Transverse colon (tissue), 4 donors: ENCODE data around the gene HSD11B1L. TPM values are rescaled to one million over a fixed set of nuclear protein-coding genes. Genes with fewer than 3 reads are reported as not detected.

ENCODE experiments used
- DNase-seq: peaks from one replicate; pipeline ENCODE4 v3.0.0-alpha.2; 2019
- H3K27ac ChIP-seq, 4 donors: fragments of 200-600 bp; sonication (generic); 2 replicates each; pipeline ENCODE4 v1.5.1; 2016 to 2018; ENCODE audit warnings: inconsistent platforms in 4 of 4
- H3K27me3 ChIP-seq: fragments of 200-600 bp; sonication (generic); 2 replicates; pipeline ENCODE4 v1.5.1; 2017; ENCODE audit warnings: inconsistent platforms
- H3K36me3 ChIP-seq, 4 donors: fragments of 200-600 bp; sonication (generic); 2 replicates each; pipeline ENCODE4 v1.5.1; 2017 to 2019; ENCODE audit warnings: inconsistent platforms in 4 of 4
- H3K4me1 ChIP-seq, 4 donors: fragments of 200-600 bp; sonication (generic); 2 replicates each; pipeline ENCODE4 v1.5.1; 2017 to 2020; ENCODE audit warnings: inconsistent platforms in 4 of 4
- H3K4me3 ChIP-seq, 4 donors: fragments of 200-600 bp; sonication (generic); 1 replicate in 1 of 4; 2 replicates in 3 of 4; pipeline versions ENCODE4 v1.5.1 to v1.6.1; 2017 to 2019; ENCODE audit warnings: inconsistent platforms in 4 of 4
- H3K9me3 ChIP-seq, 2 donors: fragments of 200-600 bp; sonication (generic); 2 replicates each; pipeline ENCODE4 v1.5.1; 2017 to 2019; ENCODE audit warnings: inconsistent platforms in 2 of 2
- EP300 ChIP-seq: sonication (generic); formaldehyde crosslinking; IDR thresholded peaks from one replicate; pipeline ENCODE4 v1.6.1; 2017; ENCODE audit warnings: antibody characterized with exemption, low read depth
- POLR2A ChIP-seq: fragments of 450-650 bp; IDR thresholded peaks from one replicate; pipeline ENCODE4 v1.6.1; 2016; ENCODE audit warnings: antibody characterized with exemption, mild to moderate bottlenecking, moderate library complexity
- POLR2AphosphoS5 ChIP-seq, 3 donors: sonication (generic); formaldehyde crosslinking; IDR thresholded peaks; one replicate each; pipeline ENCODE4 v1.6.1; 2016; ENCODE audit warnings: antibody characterized with exemption in 3 of 3
- WGBS, 2 donors: methylation state at CpG; one replicate each; pipeline ENCODE4 v1.1.5; 2018; ENCODE audit warnings: low coverage in 1 of 2; 5-methylcytosine and 5-hydroxymethylcytosine counted together
- in situ Hi-C, 4 donors: fragments of 200-750 bp; cut with MboI; loops; one replicate each; pipeline versions ENCODE4 v1.15.0 to v1.15.1; 2017; ENCODE audit warnings: low sequenced_read_pairs in 3 of 4, low pct_ligation_motif_present in 1 of 4, low pct_unique_long_range_greater_than_20kb in 1 of 4
- intact Hi-C: fragments of 100-400 bp; cut with DNase I; formaldehyde crosslinking; loops from one replicate; pipeline ENCODE4 v1.15.1; 2023; ENCODE audit warnings: low total_unique reads
- total RNA-seq, 4 donors: library from RNA; depleted of rRNA; stranded (reverse); fragments of >200 nt; gene quantifications; one replicate each; pipeline ENCODE4 v1.1.0, GENCODE V29; 2016
- TF ChIP-seq, protein P1 (sequence below), 5 experiments: fragments of 200-600 bp in 3 of 5; fragments of 450-650 bp in 2 of 5; sonication (generic) in 3 of 5; IDR thresholded peaks; 1 replicate in 2 of 5; 2 replicates in 3 of 5; pipeline ENCODE4 v1.5.1; 2016 to 2017; ENCODE audit warnings: antibody characterized with exemption in 5 of 5, inconsistent platforms in 3 of 5, mild to moderate bottlenecking in 2 of 5, moderate library complexity in 1 of 5

Gene HSD11B1L
- total RNA-seq, 4 donors from 2014 or later, result 10.8 to 30.1 (median 16.6) TPM

DNA sequence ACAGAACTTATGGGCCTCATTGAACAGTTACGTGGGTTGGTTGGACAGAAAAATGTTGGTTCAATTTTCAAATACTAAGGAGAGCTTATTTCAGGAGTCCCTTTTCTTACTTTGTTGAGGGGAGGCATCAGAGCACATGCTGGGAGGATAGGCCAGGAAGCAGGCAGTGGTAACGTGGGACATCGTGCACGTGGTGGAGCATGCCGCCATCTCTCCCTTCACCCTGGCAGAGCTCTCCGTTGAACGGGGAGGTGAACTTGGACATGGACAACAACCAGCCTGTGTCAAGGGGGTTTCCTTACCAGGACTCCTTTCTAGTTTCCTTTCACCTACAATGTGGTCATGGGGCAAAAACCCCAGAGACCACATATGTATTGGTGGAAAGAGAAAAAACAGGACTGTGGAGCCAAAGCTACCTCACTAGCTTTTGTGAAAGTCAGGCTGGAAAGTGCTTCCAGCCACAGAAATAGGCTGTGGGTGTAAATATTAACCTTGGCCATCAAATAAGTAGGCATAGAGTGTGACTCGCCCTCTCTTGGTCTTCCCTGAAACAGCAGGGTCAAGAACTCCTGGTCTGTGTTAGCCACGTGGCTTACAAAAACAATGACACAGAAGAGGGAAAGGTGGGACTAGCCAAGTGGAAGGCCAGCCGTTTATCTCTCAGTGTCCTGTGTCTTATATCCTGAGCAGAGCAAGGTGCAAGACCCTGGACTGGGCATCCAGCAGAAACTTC, 14.9 kb upstream of the HSD11B1L start:
- TF ChIP-seq POLR2A (no peak), EP300 (no peak), POLR2AphosphoS5 (IDR thresholded peaks at IDR 0.05) (no peak)
- TF ChIP-seq, protein P1, sequence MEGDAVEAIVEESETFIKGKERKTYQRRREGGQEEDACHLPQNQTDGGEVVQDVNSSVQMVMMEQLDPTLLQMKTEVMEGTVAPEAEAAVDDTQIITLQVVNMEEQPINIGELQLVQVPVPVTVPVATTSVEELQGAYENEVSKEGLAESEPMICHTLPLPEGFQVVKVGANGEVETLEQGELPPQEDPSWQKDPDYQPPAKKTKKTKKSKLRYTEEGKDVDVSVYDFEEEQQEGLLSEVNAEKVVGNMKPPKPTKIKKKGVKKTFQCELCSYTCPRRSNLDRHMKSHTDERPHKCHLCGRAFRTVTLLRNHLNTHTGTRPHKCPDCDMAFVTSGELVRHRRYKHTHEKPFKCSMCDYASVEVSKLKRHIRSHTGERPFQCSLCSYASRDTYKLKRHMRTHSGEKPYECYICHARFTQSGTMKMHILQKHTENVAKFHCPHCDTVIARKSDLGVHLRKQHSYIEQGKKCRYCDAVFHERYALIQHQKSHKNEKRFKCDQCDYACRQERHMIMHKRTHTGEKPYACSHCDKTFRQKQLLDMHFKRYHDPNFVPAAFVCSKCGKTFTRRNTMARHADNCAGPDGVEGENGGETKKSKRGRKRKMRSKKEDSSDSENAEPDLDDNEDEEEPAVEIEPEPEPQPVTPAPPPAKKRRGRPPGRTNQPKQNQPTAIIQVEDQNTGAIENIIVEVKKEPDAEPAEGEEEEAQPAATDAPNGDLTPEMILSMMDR (IDR thresholded peaks at IDR 0.05), result no peak
- intact Hi-C loops, result no loop called here
- peaks cover 0 to 81% (median 40%) of the 10 kb centered on the region in 4 donors for H3K36me3 ChIP-seq
- no peak for DNase-seq
- no peaks in the 10 kb centered on the region for H3K4me1 ChIP-seq
- no peaks in the 10 kb centered on the region for H3K27me3 ChIP-seq
- H3K4me3 ChIP-seq, result no peak overlapping the region
- H3K9me3 ChIP-seq, result no peaks in the 10 kb centered on the region
- in situ Hi-C loops, result no loop called here
- H3K27ac ChIP-seq, result no peak overlapping the region
- 78 to 100% methylated on average over 1 to 10 of the region's 10 CpGs for WGBS, 2 donors

DNA sequence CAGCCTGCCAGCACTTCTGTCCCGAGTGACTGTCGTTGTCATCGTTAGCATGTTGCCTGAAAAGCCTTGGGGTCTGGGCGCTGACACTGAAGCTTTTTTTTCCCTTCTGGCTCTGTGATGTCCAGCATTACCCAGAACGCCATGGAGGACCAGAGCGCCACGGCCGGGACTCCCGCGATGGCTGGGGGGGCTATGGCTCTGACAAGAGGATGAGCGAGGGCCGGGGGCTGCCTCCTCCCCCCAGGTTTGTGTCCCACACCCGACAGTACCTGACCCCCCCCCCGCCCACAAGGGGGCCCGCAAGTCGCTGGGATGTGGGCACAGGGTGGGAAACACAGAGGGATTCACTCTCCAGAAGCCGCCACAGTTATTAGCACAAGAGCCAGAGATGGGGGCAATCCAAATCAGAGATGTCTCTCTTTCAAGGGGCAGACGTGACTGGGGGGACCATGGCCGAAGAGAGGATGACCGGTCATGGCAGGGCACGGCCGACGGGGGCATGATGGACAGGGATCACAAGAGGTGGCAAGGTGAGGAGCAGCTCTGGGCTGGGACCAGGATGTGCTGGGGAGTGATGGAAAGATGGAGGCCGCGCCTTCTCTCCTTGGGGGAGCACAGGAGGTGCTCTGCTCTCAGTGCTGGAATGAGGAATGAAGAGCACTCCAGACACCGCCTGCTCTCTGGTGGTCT, 13.8 kb upstream of the HSD11B1L start:
- no peak overlapping the region for H3K4me3 ChIP-seq
- in situ Hi-C loops, result no loop called here
- H3K36me3 ChIP-seq, result peaks cover 0 to 70% (median 34%) of the 10 kb centered on the region in 4 donors
- no peak overlapping the region for H3K27ac ChIP-seq
- 80 to 93% methylated on average over 1 to 26 of the region's 26 CpGs for WGBS, 2 donors
- H3K4me1 ChIP-seq, result no peaks in the 10 kb centered on the region
- DNase-seq, result no peak
- no peaks in the 10 kb centered on the region for H3K9me3 ChIP-seq
- H3K27me3 ChIP-seq, result no peaks in the 10 kb centered on the region
- intact Hi-C loops, result no loop called here
- TF ChIP-seq EP300, result no peak
- TF ChIP-seq POLR2AphosphoS5 (IDR thresholded peaks at IDR 0.05), result no peak
- no peak for TF ChIP-seq POLR2A
- TF ChIP-seq, protein P1 (IDR thresholded peaks at IDR 0.05), result no peak

DNA sequence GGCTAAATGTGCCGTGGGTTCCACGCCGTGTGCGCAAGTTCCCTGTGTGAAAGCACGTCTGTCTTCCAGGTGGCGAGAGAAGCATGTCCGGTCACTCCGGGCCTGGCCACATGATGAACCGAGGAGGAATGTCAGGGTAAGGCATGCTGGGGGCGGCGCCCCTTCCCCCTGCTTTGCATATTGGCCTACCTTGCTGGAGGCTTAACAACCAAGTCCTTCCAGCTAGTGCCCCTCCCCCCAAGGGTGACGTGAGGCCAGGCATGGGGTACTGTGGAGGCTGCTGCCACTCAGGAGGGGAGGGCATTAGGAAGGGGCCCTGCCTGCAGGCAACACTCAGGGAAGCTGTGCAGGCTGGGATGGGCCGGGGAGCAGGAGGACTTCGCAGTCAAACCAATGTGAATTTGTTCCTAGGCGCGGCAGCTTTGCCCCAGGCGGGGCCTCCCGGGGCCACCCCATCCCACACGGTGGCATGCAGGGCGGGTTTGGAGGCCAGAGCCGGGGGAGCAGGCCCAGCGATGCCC, 13.0 kb upstream of the HSD11B1L start:
- in situ Hi-C loops, result no loop called here
- no peak for DNase-seq
- Histone ChIP-seq H3K27ac (no peak overlapping the region), H3K36me3 (peaks cover 0 to 62% (median 31%) of the 10 kb centered on the region in 4 donors), H3K27me3 (no peaks in the 10 kb centered on the region), H3K4me1 (no peaks in the 10 kb centered on the region), H3K9me3 (no peaks in the 10 kb centered on the region), H3K4me3 (no peak overlapping the region)
- intact Hi-C loops, result no loop called here
- TF ChIP-seq POLR2AphosphoS5 (IDR thresholded peaks at IDR 0.05) (no peak), EP300 (no peak), POLR2A (no peak)
- TF ChIP-seq, protein P1 (IDR thresholded peaks at IDR 0.05), result no peak
- 80 to 92% methylated on average over 1 to 22 of the region's 22 CpGs for WGBS, 2 donors

DNA sequence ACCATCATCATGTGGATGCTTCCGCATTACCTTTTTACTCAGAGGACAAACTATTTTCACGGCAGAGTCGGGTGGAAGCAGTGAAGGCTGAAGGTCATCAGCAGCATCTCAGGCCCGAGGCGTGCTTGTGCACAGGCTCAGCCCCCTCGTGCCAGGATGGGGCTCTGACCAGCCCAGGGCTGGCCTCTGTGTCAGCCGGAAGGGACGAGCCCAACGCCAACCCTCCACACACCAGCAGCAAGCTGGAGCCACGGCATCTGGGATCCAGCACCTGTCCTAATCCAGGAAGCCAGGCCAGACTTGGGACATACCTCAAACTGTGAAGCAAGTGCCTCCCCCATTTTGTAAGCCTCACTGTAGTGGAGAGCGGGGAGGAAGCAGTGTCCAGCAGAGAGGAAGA, 11.6 kb upstream of the HSD11B1L start:
- intact Hi-C loops (no loop called here), in situ Hi-C loops (no loop called here)
- Histone ChIP-seq H3K27ac (no peak overlapping the region), H3K9me3 (no peaks in the 10 kb centered on the region), H3K27me3 (no peaks in the 10 kb centered on the region), H3K4me3 (no peak overlapping the region), H3K4me1 (no peaks in the 10 kb centered on the region), H3K36me3 (peaks cover 0 to 48% (median 24%) of the 10 kb centered on the region in 4 donors)
- WGBS, 2 donors, result 89% methylated on average over 11 of the region's 11 CpGs; no CpG with 5 or more reads in 1 of the 2 donors
- TF ChIP-seq, protein P1 (IDR thresholded peaks at IDR 0.05), result no peak
- no peak for TF ChIP-seq POLR2A
- no peak for DNase-seq
